ENCODE data around the gene NEK2.

Gene NEK2

DNA sequence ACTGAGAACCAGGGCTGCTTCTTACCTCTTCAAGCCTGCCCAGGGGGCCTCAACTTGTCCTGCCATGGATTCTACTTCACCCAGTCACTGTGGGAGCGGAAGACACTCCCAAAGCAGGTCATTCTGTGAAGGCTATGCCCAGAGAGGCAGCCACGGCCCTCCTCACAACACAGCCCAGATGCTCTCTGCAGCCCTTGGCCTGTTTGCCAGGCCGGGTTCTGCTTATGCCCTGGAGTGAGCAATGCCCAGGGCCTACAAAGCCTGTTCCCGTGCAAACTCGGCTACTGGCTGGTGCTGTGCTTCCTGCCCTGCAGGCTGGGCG, 62.7 kb downstream of the NEK2 start:
- DNase-seq (ENCODE audit: low read depth) = no peak
- TF ChIP-seq CTCF (conservative IDR thresholded peaks at IDR 0.05; ENCODE audit: control insufficient read depth, insufficient read depth, low read depth, low read length) = no peak
- no peak overlapping the region for H3K4me3 ChIP-seq (ENCODE audit: control insufficient read depth, low read depth, low read length)

Measured in fibroblast of mammary gland (primary cell).